AG09319 (cell line): ENCODE measurements around the gene SNX30.

Experiments
- DNase-seq: peaks from one replicate; pipeline ENCODE4 v3.0.0-alpha.2; 2010; ENCODE audit warnings: low read depth; ENCODE audit errors: extremely low read depth
- CTCF ChIP-seq: IDR thresholded peaks from 2 replicates; pipeline ENCODE4 v1.5.1; 2011; ENCODE audit warnings: low read depth, mild to moderate bottlenecking, inconsistent platforms, low read length, moderate library complexity

Gene SNX30

GRCh38 chr9:112793213-112793810, 42.8 kb downstream of the SNX30 start:
- peak; percentile 23 for DNase-seq
- peak; percentile 69 for TF ChIP-seq CTCF

- no peak for TF ChIP-seq CTCF
- no peak for DNase-seq
Measured at GRCh38 chr9:112794731-112795130, 44.2 kb downstream of the SNX30 start.

GRCh38 chr9:112795921-112796320, 45.4 kb downstream of the SNX30 start:
- TF ChIP-seq CTCF, result no peak
- no peak for DNase-seq

- no peak for TF ChIP-seq CTCF
- DNase-seq, result no peak
Measured at GRCh38 chr9:112796485-112796884, 45.9 kb downstream of the SNX30 start.

- DNase-seq, result no peak
- no peak for TF ChIP-seq CTCF
Measured at GRCh38 chr9:112809351-112809848, 58.8 kb downstream of the SNX30 start.

GRCh38 chr9:112809906-112810305, 59.3 kb downstream of the SNX30 start:
- no peak for TF ChIP-seq CTCF
- DNase-seq, result no peak

GRCh38 chr9:112810696-112811490, 60.3 kb downstream of the SNX30 start:
- no peak for DNase-seq
- TF ChIP-seq CTCF, result no peak
